GM21576 (cell line): ENCODE results near the gene SH3BP4.

Experiments
- ATAC-seq: cut with Tn5 transposase; IDR thresholded peaks from one replicate; pipeline ENCODE4 v1.9.1; 2021; ENCODE audit warnings: mild to moderate bottlenecking, moderate library complexity; ENCODE audit not compliant: unreplicated experiment

SH3BP4 gene

GRCh38 chr2:235085476-235085875 is 133.7 kb downstream of the SH3BP4 start:
- ATAC-seq = no peak

DNA sequence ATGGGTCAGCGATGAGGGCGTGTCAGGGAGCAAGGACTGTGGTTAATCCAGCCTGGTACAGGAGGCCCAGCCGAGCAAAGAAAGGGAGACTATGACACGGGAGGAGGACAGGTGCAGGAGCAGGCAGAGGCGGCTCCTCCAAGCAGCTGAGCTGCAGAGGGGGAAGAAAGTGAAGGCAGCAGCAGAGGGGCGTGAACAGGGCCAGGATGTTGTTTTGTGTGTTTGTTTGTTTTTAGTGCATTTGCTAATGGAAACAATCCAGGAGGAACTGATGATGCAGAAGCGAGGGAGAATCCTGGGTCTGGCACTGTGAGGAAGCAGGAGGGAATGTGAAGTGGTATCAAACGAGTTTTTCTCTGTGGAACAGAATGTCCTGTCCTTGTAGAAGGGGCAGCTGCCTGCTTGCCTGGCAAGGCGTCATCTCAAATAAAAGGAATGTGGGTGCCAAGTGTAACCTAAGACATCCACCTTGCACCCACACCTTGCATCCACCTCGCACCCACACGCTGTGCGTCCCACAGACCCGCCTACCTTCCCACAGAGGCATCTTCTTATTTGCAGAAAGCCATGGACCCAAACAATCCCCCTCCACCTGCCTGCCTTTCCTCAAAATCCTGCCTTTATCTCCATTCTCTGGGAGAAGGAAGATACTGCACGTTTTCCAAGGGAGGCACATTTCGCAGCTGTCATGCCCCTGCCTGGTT is 134.8 kb downstream of the SH3BP4 start:
- no peak for ATAC-seq

- no peak for ATAC-seq
Measured at GRCh38 chr2:235087832-235088495, 136.1 kb downstream of the SH3BP4 start.

- no peak for ATAC-seq
Measured at GRCh38 chr2:235088496-235088921, 136.7 kb downstream of the SH3BP4 start.

- ATAC-seq = no peak
Measured at GRCh38 chr2:235091421-235091820, 139.6 kb downstream of the SH3BP4 start.

DNA sequence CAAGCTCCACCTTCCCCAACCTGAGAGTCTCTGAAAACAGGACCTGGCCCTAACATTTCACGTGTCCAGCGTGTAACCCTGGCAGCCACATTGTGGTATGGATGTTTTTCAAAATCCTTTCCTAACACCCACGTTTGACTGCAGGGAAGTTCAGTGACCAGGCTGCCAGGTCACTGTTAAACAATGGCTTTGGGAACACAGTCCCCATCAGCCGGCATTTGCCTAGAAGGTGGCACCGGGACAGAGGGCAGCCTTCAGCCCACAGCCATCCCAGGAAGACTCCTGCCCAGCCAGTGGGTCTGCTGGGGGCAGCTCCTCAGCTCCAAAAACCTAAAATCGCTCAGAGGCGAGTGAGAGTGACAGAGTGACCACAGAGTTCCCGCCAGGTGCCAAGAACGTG is 140.2 kb downstream of the SH3BP4 start:
- no peak for ATAC-seq

GRCh38 chr2:235092433-235093223 is 140.8 kb downstream of the SH3BP4 start:
- ATAC-seq = no peak

- no peak for ATAC-seq
Measured at GRCh38 chr2:235094457-235094856, 142.6 kb downstream of the SH3BP4 start.

- no peak for ATAC-seq
Measured at GRCh38 chr2:235095569-235095968, 143.8 kb downstream of the SH3BP4 start.

DNA sequence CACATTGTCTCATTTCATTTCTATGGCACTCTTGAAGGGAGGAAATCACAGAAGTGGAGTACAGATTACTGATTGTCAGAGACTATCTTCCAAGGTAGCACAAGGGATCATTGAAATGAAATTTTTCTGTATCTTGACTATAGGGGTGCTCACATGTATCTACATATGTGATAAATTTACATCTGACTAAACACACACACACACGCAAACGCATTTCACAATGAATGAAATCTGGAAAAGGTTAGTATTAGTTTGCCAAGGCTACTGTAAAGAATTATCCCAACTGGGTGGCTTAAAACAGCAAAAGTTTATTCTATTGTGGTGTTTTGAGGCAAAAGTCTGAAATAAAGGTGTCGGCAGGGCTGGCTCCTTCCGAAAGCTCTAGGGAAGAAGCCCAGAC is 144.6 kb downstream of the SH3BP4 start:
- no peak for ATAC-seq

DNA sequence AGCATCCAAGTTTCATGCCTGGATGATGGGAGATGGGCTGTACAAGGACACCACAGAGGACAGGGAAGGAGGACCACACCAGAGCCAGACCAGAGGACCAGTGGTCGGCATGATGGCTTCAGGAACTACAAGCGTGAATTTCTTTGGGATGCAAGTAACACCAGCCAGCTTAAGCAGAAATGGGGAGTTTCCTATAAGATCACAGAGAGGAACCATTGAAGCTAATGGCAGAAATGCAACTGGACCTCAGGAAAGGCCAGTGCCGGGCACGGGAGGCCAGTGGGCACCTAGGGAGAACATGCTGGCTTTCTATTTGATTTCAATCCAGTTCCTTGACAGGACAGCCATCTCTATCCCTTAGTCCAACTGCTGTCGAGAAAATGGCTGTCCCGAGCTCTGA is 145.4 kb downstream of the SH3BP4 start:
- no peak for ATAC-seq

DNA sequence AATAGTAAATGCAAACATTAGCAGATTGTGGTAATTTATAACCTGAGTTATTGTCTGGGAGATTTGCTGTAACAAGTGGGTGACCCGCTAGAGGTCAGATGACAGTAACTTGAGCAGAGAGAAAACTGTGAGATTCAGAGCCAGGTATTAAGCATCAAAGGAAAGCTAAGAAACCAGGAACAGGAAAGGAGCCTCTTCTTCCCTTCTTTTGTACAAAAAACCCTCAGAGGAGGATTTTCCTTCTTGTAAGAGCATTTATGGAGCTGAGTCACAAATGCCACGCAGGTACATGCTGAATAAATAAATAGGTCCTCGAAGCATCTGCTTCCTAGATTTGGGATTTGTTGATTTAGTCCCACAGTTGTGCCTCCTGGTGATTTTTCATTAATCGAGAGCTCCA is 146.5 kb downstream of the SH3BP4 start:
- no peak for ATAC-seq

- ATAC-seq = no peak
Measured at GRCh38 chr2:235098736-235099494, 147.1 kb downstream of the SH3BP4 start.

GRCh38 chr2:235102896-235103295 is 151.1 kb downstream of the SH3BP4 start:
- no peak for ATAC-seq
